Fibroblast of skin of back (primary cell): ENCODE data around the gene PARD3.

Source experiments
- DNase-seq: peaks from one replicate; pipeline ENCODE4 v3.0.0-alpha.2; 2013

PARD3 gene

GRCh38 chr10:34526758-34527730, 288.1 kb downstream of the PARD3 start:
- DNase-seq, result peak; percentile 90

- peak; percentile 53 for DNase-seq
Measured at GRCh38 chr10:34526186-34526585, 288.9 kb downstream of the PARD3 start.

- DNase-seq, result no peak
Measured at GRCh38 chr10:34524369-34525091, 290.6 kb downstream of the PARD3 start.

GRCh38 chr10:34523017-34523767, 291.9 kb downstream of the PARD3 start:
- peak; percentile 40 for DNase-seq

GRCh38 chr10:34522546-34522945, 292.6 kb downstream of the PARD3 start:
- peak; percentile 37 for DNase-seq

GRCh38 chr10:34520510-34520909, 294.6 kb downstream of the PARD3 start:
- DNase-seq, result no peak

- no peak for DNase-seq
Measured at GRCh38 chr10:34520084-34520483, 295.0 kb downstream of the PARD3 start.

- no peak for DNase-seq
Measured at GRCh38 chr10:34514290-34514689, 300.8 kb downstream of the PARD3 start.

- DNase-seq, result no peak
Measured at GRCh38 chr10:34513636-34514035, 301.5 kb downstream of the PARD3 start.

GRCh38 chr10:34507217-34507616, 307.9 kb downstream of the PARD3 start:
- no peak for DNase-seq

GRCh38 chr10:34506786-34507185, 308.3 kb downstream of the PARD3 start:
- no peak for DNase-seq

GRCh38 chr10:34505338-34505737, 309.8 kb downstream of the PARD3 start:
- no peak for DNase-seq

GRCh38 chr10:34504534-34504933, 310.6 kb downstream of the PARD3 start:
- peak; percentile 31 for DNase-seq

GRCh38 chr10:34503704-34504103, 311.4 kb downstream of the PARD3 start:
- no peak for DNase-seq

- DNase-seq, result no peak
Measured at GRCh38 chr10:34499612-34500279, 315.4 kb downstream of the PARD3 start.

- no peak for DNase-seq
Measured at GRCh38 chr10:34498821-34499220, 316.3 kb downstream of the PARD3 start.

- no peak for DNase-seq
Measured at GRCh38 chr10:34495938-34496337, 319.2 kb downstream of the PARD3 start.

- no peak for DNase-seq
Measured at GRCh38 chr10:34494012-34494411, 321.1 kb downstream of the PARD3 start.

- no peak for DNase-seq
Measured at GRCh38 chr10:34492081-34492480, 323.0 kb downstream of the PARD3 start.

GRCh38 chr10:34491678-34492077, 323.4 kb downstream of the PARD3 start:
- DNase-seq, result no peak

- peak; percentile 66 for DNase-seq
Measured at GRCh38 chr10:34489973-34490745, 324.9 kb downstream of the PARD3 start.
